Effector CD4-positive, alpha-beta T cell (primary cell): ENCODE results near the gene EID3.
"Not testable (repeated sequence)": the region's sequence is repeated elsewhere in the genome, so short reads cannot be mapped to it uniquely, and the experiment has no call there.

Experiments used
- DNase-seq: peaks from one replicate; pipeline ENCODE4 v3.0.0-alpha.2; 2020
- total RNA-seq: gene quantifications from one replicate; lab custom pipeline; 2026; lab: John Stamatoyannopoulos, UW

The EID3 gene
- 21.2 reads per million, percentile 48 among the genes with 10 or more reads in this experiment for total RNA-seq

- peak; percentile 84 for DNase-seq
Observed at GRCh38 chr12:104303538-104304151, at the start of gene EID3. Gene EID3, plus strand, starts transcription at chr12:104303739. Its CDS starts 196 bp downstream, at chr12:104303935.

GRCh38 chr12:104257913-104258472 is 45.5 kb upstream of the EID3 start:
- DNase-seq: no peak

GRCh38 chr12:104258476-104259067 is 45.0 kb upstream of the EID3 start:
- DNase-seq: no peak

GRCh38 chr12:104263026-104263425 is 40.5 kb upstream of the EID3 start:
- no peak for DNase-seq

GRCh38 chr12:104263580-104264358 is 39.8 kb upstream of the EID3 start:
- DNase-seq: no peak

- DNase-seq: not testable (repeated sequence)
Observed at GRCh38 chr12:104265436-104265835, 38.1 kb upstream of the EID3 start.

GRCh38 chr12:104272938-104273337 is 30.6 kb upstream of the EID3 start:
- DNase-seq: no peak

GRCh38 chr12:104273503-104273902 is 30.0 kb upstream of the EID3 start:
- no peak for DNase-seq

- no peak for DNase-seq
Observed at GRCh38 chr12:104274811-104275210, 28.7 kb upstream of the EID3 start.

GRCh38 chr12:104275689-104276088 is 27.9 kb upstream of the EID3 start:
- DNase-seq: no peak

GRCh38 chr12:104276273-104277131 is 27.0 kb upstream of the EID3 start:
- DNase-seq: no peak

- DNase-seq: no peak
Observed at GRCh38 chr12:104279164-104279563, 24.4 kb upstream of the EID3 start.

GRCh38 chr12:104280111-104280510 is 23.4 kb upstream of the EID3 start:
- no peak for DNase-seq

GRCh38 chr12:104280717-104281458 is 22.7 kb upstream of the EID3 start:
- DNase-seq: no peak

GRCh38 chr12:104281636-104282035 is 21.9 kb upstream of the EID3 start:
- no peak for DNase-seq

- no peak for DNase-seq
Observed at GRCh38 chr12:104282109-104282508, 21.4 kb upstream of the EID3 start.

GRCh38 chr12:104285740-104286515 is 17.6 kb upstream of the EID3 start:
- no peak for DNase-seq

- peak; percentile 84 for DNase-seq
Observed at GRCh38 chr12:104286516-104287482, 16.7 kb upstream of the EID3 start.

GRCh38 chr12:104288635-104289274 is 14.8 kb upstream of the EID3 start:
- DNase-seq: peak; percentile 79
